SK-N-SH treated with all-trans-retinoic acid at 6 μM for 48 hours (cell line): ENCODE measurements around the gene SOX5.

ENCODE experiments used
- ATAC-seq: fragments of 200-7000 bp; cut with Tn5 transposase; 3 replicates; pipeline ENCODE4 v1.9.1; 2020; ENCODE audit warnings: mild to moderate bottlenecking, moderate library complexity
- ARNTL ChIP-seq: fragments of 450-650 bp; formaldehyde crosslinking; IDR thresholded peaks from 2 replicates; pipeline ENCODE4 v1.5.0; 2020; ENCODE audit warnings: low read depth, mild to moderate bottlenecking, moderate library complexity, borderline replicate concordance
- BACH2 ChIP-seq: fragments of 250-450 bp; sonication (Bioruptor Pico); IDR thresholded peaks from 2 replicates; pipeline ENCODE4 v1.9.0; 2021; ENCODE audit warnings: mild to moderate bottlenecking, borderline replicate concordance
- CSDC2 ChIP-seq: fragments of 250-450 bp; sonication (Bioruptor Pico); IDR thresholded peaks from 2 replicates; pipeline ENCODE4 v1.5.0; 2020; ENCODE audit warnings: mild to moderate bottlenecking, moderate library complexity
- ESRRG ChIP-seq: fragments of 250-450 bp; sonication (Bioruptor Pico); IDR thresholded peaks from 2 replicates; pipeline ENCODE4 v1.6.1; 2021; ENCODE audit warnings: mild to moderate bottlenecking
- GLIS3 ChIP-seq: fragments of 250-450 bp; sonication (Bioruptor Pico); IDR thresholded peaks from 2 replicates; pipeline ENCODE4 v1.5.0; 2020; ENCODE audit warnings: mild to moderate bottlenecking, moderate library complexity
- ISL1 ChIP-seq: fragments of 250-450 bp; sonication (Bioruptor Pico); IDR thresholded peaks from 2 replicates; pipeline ENCODE4 v2.1.2; 2022; ENCODE audit warnings: mild to moderate bottlenecking, moderate library complexity
- OSR1 ChIP-seq: fragments of 250-450 bp; sonication (Bioruptor Pico); IDR thresholded peaks from 2 replicates; pipeline ENCODE4 v1.8.0; 2022; ENCODE audit warnings: moderate library complexity, mild to moderate bottlenecking, inconsistent platforms
- POU6F1 ChIP-seq: fragments of 250-450 bp; sonication (Bioruptor Pico); IDR thresholded peaks from 2 replicates; pipeline ENCODE4 v1.8.0; 2021; ENCODE audit warnings: low read depth, mild to moderate bottlenecking, moderate library complexity, borderline replicate concordance
- PPARA ChIP-seq: fragments of 250-450 bp; sonication (Bioruptor Pico); IDR thresholded peaks from 2 replicates; pipeline ENCODE4 v1.5.0; 2020; ENCODE audit warnings: mild to moderate bottlenecking, borderline replicate concordance
- RARB ChIP-seq: fragments of 250-450 bp; sonication (Bioruptor Pico); IDR thresholded peaks from 2 replicates; pipeline ENCODE4 v1.8.0; 2021; ENCODE audit warnings: mild to moderate bottlenecking, moderate library complexity
- SNAI2 ChIP-seq: fragments of 250-450 bp; sonication (Bioruptor Pico); IDR thresholded peaks from 2 replicates; pipeline ENCODE4 v1.5.0; 2020; ENCODE audit warnings: mild to moderate bottlenecking, moderate library complexity
- TCF4 ChIP-seq: fragments of 250-450 bp; sonication (Bioruptor Pico); IDR thresholded peaks from 2 replicates; pipeline ENCODE4 v1.8.0; 2021; ENCODE audit warnings: mild to moderate bottlenecking, moderate library complexity, borderline replicate concordance
- TOX ChIP-seq: fragments of 250-450 bp; sonication (Bioruptor Pico); IDR thresholded peaks from 2 replicates; pipeline ENCODE4 v1.8.0; 2021; ENCODE audit warnings: mild to moderate bottlenecking, moderate library complexity, borderline replicate concordance
- TSHZ2 ChIP-seq: fragments of 250-450 bp; sonication (Bioruptor Pico); IDR thresholded peaks from 2 replicates; pipeline ENCODE4 v1.5.0; 2020; ENCODE audit warnings: mild to moderate bottlenecking, moderate library complexity
- ZFP3 ChIP-seq: fragments of 250-450 bp; sonication (Bioruptor Pico); IDR thresholded peaks from 2 replicates; pipeline ENCODE4 v1.5.0; 2020; ENCODE audit warnings: mild to moderate bottlenecking, moderate library complexity
- ZFP30 ChIP-seq: fragments of 450-650 bp; formaldehyde crosslinking; IDR thresholded peaks from 2 replicates; pipeline ENCODE4 v1.5.0; 2022; ENCODE audit warnings: mild to moderate bottlenecking, moderate library complexity
- ZNF565 ChIP-seq: fragments of 450-650 bp; formaldehyde crosslinking; conservative IDR thresholded peaks from 2 replicates; pipeline ENCODE4 v1.5.0; 2020; ENCODE audit warnings: low read depth, mild to moderate bottlenecking, moderate library complexity
- ZNF70 ChIP-seq: fragments of 450-650 bp; formaldehyde crosslinking; IDR thresholded peaks from 2 replicates; pipeline ENCODE4 v1.5.0; 2020; ENCODE audit warnings: mild to moderate bottlenecking, moderate library complexity
- ZNF8 ChIP-seq: fragments of 450-650 bp; formaldehyde crosslinking; IDR thresholded peaks from 2 replicates; pipeline ENCODE4 v1.5.0; 2020; ENCODE audit warnings: mild to moderate bottlenecking, moderate library complexity
- TF ChIP-seq, protein P1 (sequence below): fragments of 250-450 bp; sonication (Bioruptor Pico); IDR thresholded peaks from 2 replicates; pipeline ENCODE4 v1.8.0; 2020; ENCODE audit warnings: mild to moderate bottlenecking, moderate library complexity, borderline replicate concordance

Gene SOX5

DNA sequence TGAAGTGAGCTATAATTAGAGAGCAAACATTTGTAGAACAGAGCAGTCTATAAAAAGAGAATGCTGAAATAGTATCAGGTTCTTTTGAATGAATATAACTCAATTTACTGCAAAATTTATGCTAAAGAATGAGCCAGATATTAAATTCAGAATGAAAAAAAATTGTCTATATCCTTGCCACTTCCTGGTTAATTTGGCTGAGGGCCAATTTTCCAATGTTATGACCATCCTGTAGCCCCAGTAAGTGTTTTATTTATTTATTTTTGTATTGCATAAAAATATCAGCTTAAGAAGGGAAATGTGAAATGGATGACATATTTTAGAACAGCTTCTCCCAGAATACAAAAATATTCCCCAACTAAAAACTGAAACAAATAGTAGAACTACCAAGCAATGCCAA lies 263.4 kb downstream of the SOX5 start:
- TF ChIP-seq BACH2 (CRISPR knock-in tag) (no peak), SNAI2 (CRISPR knock-in tag) (no peak), ARNTL (CRISPR knock-in tag) (no peak), ISL1 (CRISPR knock-in tag) (no peak), OSR1 (CRISPR knock-in tag) (no peak)

DNA sequence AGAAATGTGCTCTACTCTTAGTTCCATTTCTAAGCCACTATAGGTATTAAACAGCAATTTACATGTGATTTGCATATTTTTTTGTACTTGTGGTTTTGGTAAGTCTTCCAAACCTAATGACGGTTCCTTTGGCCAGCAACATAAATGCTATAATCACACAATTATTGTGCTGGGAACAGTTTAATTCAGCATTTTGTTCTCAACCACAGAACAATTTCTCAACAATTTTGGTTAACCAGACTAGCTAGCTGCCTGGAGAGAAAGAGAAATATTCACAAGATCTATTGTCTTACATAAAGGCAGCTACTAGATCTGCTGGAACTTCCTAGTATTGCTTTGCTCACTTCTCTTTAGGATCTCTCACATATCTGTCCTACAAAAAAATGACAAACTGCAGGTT lies 265.3 kb downstream of the SOX5 start:
- TF ChIP-seq TOX (CRISPR knock-in tag) (no peak), ZNF8 (no peak)
- TF ChIP-seq, protein P1, sequence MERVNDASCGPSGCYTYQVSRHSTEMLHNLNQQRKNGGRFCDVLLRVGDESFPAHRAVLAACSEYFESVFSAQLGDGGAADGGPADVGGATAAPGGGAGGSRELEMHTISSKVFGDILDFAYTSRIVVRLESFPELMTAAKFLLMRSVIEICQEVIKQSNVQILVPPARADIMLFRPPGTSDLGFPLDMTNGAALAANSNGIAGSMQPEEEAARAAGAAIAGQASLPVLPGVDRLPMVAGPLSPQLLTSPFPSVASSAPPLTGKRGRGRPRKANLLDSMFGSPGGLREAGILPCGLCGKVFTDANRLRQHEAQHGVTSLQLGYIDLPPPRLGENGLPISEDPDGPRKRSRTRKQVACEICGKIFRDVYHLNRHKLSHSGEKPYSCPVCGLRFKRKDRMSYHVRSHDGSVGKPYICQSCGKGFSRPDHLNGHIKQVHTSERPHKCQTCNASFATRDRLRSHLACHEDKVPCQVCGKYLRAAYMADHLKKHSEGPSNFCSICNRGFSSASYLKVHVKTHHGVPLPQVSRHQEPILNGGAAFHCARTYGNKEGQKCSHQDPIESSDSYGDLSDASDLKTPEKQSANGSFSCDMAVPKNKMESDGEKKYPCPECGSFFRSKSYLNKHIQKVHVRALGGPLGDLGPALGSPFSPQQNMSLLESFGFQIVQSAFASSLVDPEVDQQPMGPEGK (CRISPR knock-in tag): no peak
- TF ChIP-seq, all 23 proteins: peak for 0
- no peak for ATAC-seq

More for the DNA sequence above, 263.4 kb downstream of the SOX5 start:
- no peak for ATAC-seq

- no peak for ATAC-seq
Measured at GRCh38 chr12:23681237-23681636, 268.2 kb downstream of the SOX5 start.

More at GRCh38 chr12:23681237-23681636, 268.2 kb downstream of the SOX5 start:
- TF ChIP-seq POU6F1 (CRISPR knock-in tag) (no peak), ZFP30 (CRISPR knock-in tag) (no peak), BACH2 (CRISPR knock-in tag) (no peak), ESRRG (CRISPR knock-in tag) (no peak), ZFP3 (CRISPR knock-in tag) (no peak), TCF4 (CRISPR knock-in tag) (no peak), PPARA (CRISPR knock-in tag) (no peak), ZNF70 (no peak), ZNF8 (no peak), TSHZ2 (no peak), SNAI2 (CRISPR knock-in tag) (no peak), ZNF565 (CRISPR knock-in tag) (no peak), GLIS3 (CRISPR knock-in tag) (no peak), CSDC2 (CRISPR knock-in tag) (no peak), RARB (CRISPR knock-in tag) (no peak), ARNTL (CRISPR knock-in tag) (no peak)
- TF ChIP-seq, protein P1 (CRISPR knock-in tag): no peak
